WTC11 (cell line): ENCODE results near the gene SORT1. TPM values are rescaled to one million over a fixed set of nuclear protein-coding genes. Genes with fewer than 3 reads are reported as not detected.

Source experiments
- ATAC-seq: fragments of 200-7000 bp; cut with Tn5 transposase; 2 replicates; pipeline ENCODE4 v1.10.0; 2021; ENCODE audit warnings: mild to moderate bottlenecking, moderate library complexity
- CTCF ChIA-PET: fragments of 300-600 bp; sonication (Branson Sonifier 250); formaldehyde crosslinking; loops from one replicate; lab custom pipeline; 2021; ENCODE audit warnings: antibody characterized with exemption; lab: Charles Lee
- POLR2A ChIA-PET: fragments of 350-600 bp; sonication (Branson Sonifier 250); formaldehyde crosslinking; loops from one replicate; lab custom pipeline; 2021; ENCODE audit warnings: antibody characterized with exemption; lab: Charles Lee
- DNase-seq: peaks from one replicate; pipeline ENCODE4 v3.0.0; 2021; ENCODE audit warnings: low spot score
- H3K27ac Mint-ChIP-seq: 2 replicates; pipeline ENCODE4 v1.8.0; 2021; ENCODE audit warnings: mixed read lengths
- H3K27me3 Mint-ChIP-seq: 2 replicates; pipeline ENCODE4 v1.8.0; 2021; ENCODE audit warnings: low read depth, mild to moderate bottlenecking, moderate library complexity, mixed read lengths
- H3K36me3 Mint-ChIP-seq: 2 replicates; pipeline ENCODE4 v1.8.0; 2021; ENCODE audit warnings: mixed read lengths
- H3K4me1 Mint-ChIP-seq: 2 replicates; pipeline ENCODE4 v1.8.0; 2022; ENCODE audit warnings: mixed read lengths
- H3K4me3 Mint-ChIP-seq: 2 replicates; pipeline ENCODE4 v1.8.0; 2021; ENCODE audit warnings: mild to moderate bottlenecking, moderate library complexity, mixed read lengths
- H3K9me3 Mint-ChIP-seq: 2 replicates; pipeline ENCODE4 v1.8.0; 2021; ENCODE audit warnings: mixed read lengths
- ATF1 ChIP-seq: sonication (generic); formaldehyde crosslinking; IDR thresholded peaks from 2 replicates; pipeline ENCODE4 v1.8.1; 2023; ENCODE audit warnings: mild to moderate bottlenecking, moderate library complexity, missing genetic modification reagents
- EMX1 ChIP-seq: fragments of 250-450 bp; sonication (Bioruptor Pico); IDR thresholded peaks from 2 replicates; pipeline ENCODE4 v1.8.0; 2021; ENCODE audit warnings: mild to moderate bottlenecking
- FOXJ3 ChIP-seq: sonication (generic); formaldehyde crosslinking; IDR thresholded peaks from 2 replicates; pipeline ENCODE4 v1.9.0; 2021; ENCODE audit warnings: missing genetic modification reagents, mild to moderate bottlenecking, borderline replicate concordance
- GABPB1 ChIP-seq: sonication (generic); formaldehyde crosslinking; IDR thresholded peaks from 2 replicates; pipeline ENCODE4 v1.8.1; 2023; ENCODE audit warnings: mild to moderate bottlenecking, missing genetic modification reagents
- KAT7 ChIP-seq: sonication (generic); formaldehyde crosslinking; IDR thresholded peaks from 2 replicates; pipeline ENCODE4 v1.8.1; 2023; ENCODE audit warnings: missing genetic modification reagents, mild to moderate bottlenecking, borderline replicate concordance
- MYBL2 ChIP-seq: sonication (generic); formaldehyde crosslinking; IDR thresholded peaks from 2 replicates; pipeline ENCODE4 v1.8.1; 2023; ENCODE audit warnings: mild to moderate bottlenecking, moderate library complexity, missing genetic modification reagents
- NFATC4 ChIP-seq: fragments of 250-450 bp; sonication (Bioruptor Pico); IDR thresholded peaks from 2 replicates; pipeline ENCODE4 v1.9.0; 2021; ENCODE audit warnings: mild to moderate bottlenecking
- NR2C2 ChIP-seq: sonication (generic); formaldehyde crosslinking; IDR thresholded peaks from 2 replicates; pipeline ENCODE4 v1.8.0; 2022; ENCODE audit warnings: mild to moderate bottlenecking, missing genetic modification reagents
- OVOL2 ChIP-seq: fragments of 250-450 bp; sonication (Bioruptor Pico); IDR thresholded peaks from 2 replicates; pipeline ENCODE4 v1.9.0; 2021; ENCODE audit warnings: mild to moderate bottlenecking, borderline replicate concordance
- SMAD4 ChIP-seq: sonication (generic); formaldehyde crosslinking; IDR thresholded peaks from 2 replicates; pipeline ENCODE4 v1.8.0; 2022; ENCODE audit warnings: mild to moderate bottlenecking, missing genetic modification reagents
- SOX15 ChIP-seq: fragments of 250-450 bp; sonication (Bioruptor Pico); IDR thresholded peaks from 2 replicates; pipeline ENCODE4 v1.9.0; 2021; ENCODE audit warnings: mild to moderate bottlenecking
- TCF7 ChIP-seq: sonication (generic); formaldehyde crosslinking; IDR thresholded peaks from 2 replicates; pipeline ENCODE4 v1.8.0; 2022; ENCODE audit warnings: mild to moderate bottlenecking, low read depth, missing genetic modification reagents, moderate library complexity
- ZNF138 ChIP-seq: sonication (generic); formaldehyde crosslinking; conservative IDR thresholded peaks from 2 replicates; pipeline ENCODE4 v1.8.1; 2022; ENCODE audit warnings: mild to moderate bottlenecking, moderate library complexity, missing genetic modification reagents
- total RNA-seq: library from RNA; stranded (reverse); gene quantifications from 3 replicates; pipeline ENCODE4 v1.2.3, GENCODE V29; 2021
- TF ChIP-seq, protein P1 (sequence below): sonication (generic); formaldehyde crosslinking; IDR thresholded peaks from 2 replicates; pipeline ENCODE4 v1.8.1; 2023; ENCODE audit warnings: mild to moderate bottlenecking, missing genetic modification reagents, borderline replicate concordance
- TF ChIP-seq, protein P2 (sequence below): sonication (generic); formaldehyde crosslinking; IDR thresholded peaks from 2 replicates; pipeline ENCODE4 v1.8.0; 2023; ENCODE audit warnings: missing genetic modification reagents, mild to moderate bottlenecking, borderline replicate concordance
- TF ChIP-seq, protein P3 (sequence below): sonication (generic); formaldehyde crosslinking; IDR thresholded peaks from 2 replicates; pipeline ENCODE4 v1.8.1; 2023; ENCODE audit warnings: mild to moderate bottlenecking, missing genetic modification reagents
- TF ChIP-seq, protein P4 (sequence below): sonication (generic); formaldehyde crosslinking; IDR thresholded peaks from 2 replicates; pipeline ENCODE4 v1.8.1; 2023; ENCODE audit warnings: mild to moderate bottlenecking, missing genetic modification reagents, moderate library complexity
- TF ChIP-seq, protein P5 (sequence below): sonication (generic); formaldehyde crosslinking; IDR thresholded peaks from 2 replicates; pipeline ENCODE4 v1.8.1; 2023; ENCODE audit warnings: mild to moderate bottlenecking, missing genetic modification reagents
- TF ChIP-seq, protein P6 (sequence below): sonication (generic); formaldehyde crosslinking; IDR thresholded peaks from 2 replicates; pipeline ENCODE4 v1.8.0; 2022; ENCODE audit warnings: mild to moderate bottlenecking, missing genetic modification reagents
- TF ChIP-seq, protein P7 (sequence below): sonication (generic); formaldehyde crosslinking; IDR thresholded peaks from 2 replicates; pipeline ENCODE4 v1.8.0; 2022; ENCODE audit warnings: missing genetic modification reagents

The SORT1 gene
- total RNA-seq, 1 experiment from 2014 or later: 55.9 TPM

DNA sequence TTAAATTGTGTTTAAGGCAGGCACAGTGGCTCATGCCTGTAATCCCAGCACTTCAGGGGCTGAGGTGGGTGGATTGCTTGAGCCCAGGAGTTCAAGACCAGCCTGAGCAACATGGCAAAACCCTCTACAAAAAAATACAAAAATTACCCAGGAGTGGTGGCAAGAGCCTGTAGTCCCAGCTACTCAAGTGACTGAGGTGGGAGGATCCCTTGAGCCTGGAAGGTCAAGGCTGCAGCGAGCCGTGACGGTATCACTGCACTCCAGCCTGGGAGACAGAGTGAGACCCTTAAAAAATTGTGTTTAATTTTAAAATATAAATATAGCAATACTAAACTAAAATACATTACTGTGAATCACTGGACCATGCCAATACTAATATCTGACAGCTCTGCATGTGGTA lies 42.8 kb downstream of the SORT1 start:
- Mint-ChIP-seq H3K27me3 (no peaks in the 10 kb centered on the region), H3K4me1 (no peaks in the 10 kb centered on the region), H3K27ac (no peak overlapping the region), H3K4me3 (no peak overlapping the region), H3K36me3 (peaks cover 20% of the 10 kb centered on the region), H3K9me3 (no peaks in the 10 kb centered on the region)
- ATAC-seq: no peak
- ChIA-PET CTCF (interaction anchor here (1.0 to 2.7 kb wide), 6 partner anchors 43 to 91 kb away, joined by 3 to 23 read pairs (median 4); partner anchors contain the start of gene SORT1), POLR2A (interaction anchor here (1.0 kb wide), 1 partner anchor 154 kb away, joined by 3 read pairs; the partner anchor contains the start of gene AMIGO1)
- no peak for DNase-seq
- TF ChIP-seq, protein P1, sequence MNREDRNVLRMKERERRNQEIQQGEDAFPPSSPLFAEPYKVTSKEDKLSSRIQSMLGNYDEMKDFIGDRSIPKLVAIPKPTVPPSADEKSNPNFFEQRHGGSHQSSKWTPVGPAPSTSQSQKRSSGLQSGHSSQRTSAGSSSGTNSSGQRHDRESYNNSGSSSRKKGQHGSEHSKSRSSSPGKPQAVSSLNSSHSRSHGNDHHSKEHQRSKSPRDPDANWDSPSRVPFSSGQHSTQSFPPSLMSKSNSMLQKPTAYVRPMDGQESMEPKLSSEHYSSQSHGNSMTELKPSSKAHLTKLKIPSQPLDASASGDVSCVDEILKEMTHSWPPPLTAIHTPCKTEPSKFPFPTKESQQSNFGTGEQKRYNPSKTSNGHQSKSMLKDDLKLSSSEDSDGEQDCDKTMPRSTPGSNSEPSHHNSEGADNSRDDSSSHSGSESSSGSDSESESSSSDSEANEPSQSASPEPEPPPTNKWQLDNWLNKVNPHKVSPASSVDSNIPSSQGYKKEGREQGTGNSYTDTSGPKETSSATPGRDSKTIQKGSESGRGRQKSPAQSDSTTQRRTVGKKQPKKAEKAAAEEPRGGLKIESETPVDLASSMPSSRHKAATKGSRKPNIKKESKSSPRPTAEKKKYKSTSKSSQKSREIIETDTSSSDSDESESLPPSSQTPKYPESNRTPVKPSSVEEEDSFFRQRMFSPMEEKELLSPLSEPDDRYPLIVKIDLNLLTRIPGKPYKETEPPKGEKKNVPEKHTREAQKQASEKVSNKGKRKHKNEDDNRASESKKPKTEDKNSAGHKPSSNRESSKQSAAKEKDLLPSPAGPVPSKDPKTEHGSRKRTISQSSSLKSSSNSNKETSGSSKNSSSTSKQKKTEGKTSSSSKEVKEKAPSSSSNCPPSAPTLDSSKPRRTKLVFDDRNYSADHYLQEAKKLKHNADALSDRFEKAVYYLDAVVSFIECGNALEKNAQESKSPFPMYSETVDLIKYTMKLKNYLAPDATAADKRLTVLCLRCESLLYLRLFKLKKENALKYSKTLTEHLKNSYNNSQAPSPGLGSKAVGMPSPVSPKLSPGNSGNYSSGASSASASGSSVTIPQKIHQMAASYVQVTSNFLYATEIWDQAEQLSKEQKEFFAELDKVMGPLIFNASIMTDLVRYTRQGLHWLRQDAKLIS (CRISPR knock-in tag): no peak
- TF ChIP-seq SOX15 (CRISPR knock-in tag) (no peak), NFATC4 (CRISPR knock-in tag) (no peak), ATF1 (CRISPR knock-in tag) (no peak), MYBL2 (CRISPR knock-in tag) (no peak), NR2C2 (CRISPR knock-in tag) (no peak), TCF7 (CRISPR knock-in tag) (no peak), SMAD4 (CRISPR knock-in tag) (no peak), OVOL2 (CRISPR knock-in tag) (no peak), KAT7 (CRISPR knock-in tag) (no peak), FOXJ3 (no peak), ZNF138 (CRISPR knock-in tag) (no peak), GABPB1 (CRISPR knock-in tag) (no peak), EMX1 (no peak)
- TF ChIP-seq, protein P2, sequence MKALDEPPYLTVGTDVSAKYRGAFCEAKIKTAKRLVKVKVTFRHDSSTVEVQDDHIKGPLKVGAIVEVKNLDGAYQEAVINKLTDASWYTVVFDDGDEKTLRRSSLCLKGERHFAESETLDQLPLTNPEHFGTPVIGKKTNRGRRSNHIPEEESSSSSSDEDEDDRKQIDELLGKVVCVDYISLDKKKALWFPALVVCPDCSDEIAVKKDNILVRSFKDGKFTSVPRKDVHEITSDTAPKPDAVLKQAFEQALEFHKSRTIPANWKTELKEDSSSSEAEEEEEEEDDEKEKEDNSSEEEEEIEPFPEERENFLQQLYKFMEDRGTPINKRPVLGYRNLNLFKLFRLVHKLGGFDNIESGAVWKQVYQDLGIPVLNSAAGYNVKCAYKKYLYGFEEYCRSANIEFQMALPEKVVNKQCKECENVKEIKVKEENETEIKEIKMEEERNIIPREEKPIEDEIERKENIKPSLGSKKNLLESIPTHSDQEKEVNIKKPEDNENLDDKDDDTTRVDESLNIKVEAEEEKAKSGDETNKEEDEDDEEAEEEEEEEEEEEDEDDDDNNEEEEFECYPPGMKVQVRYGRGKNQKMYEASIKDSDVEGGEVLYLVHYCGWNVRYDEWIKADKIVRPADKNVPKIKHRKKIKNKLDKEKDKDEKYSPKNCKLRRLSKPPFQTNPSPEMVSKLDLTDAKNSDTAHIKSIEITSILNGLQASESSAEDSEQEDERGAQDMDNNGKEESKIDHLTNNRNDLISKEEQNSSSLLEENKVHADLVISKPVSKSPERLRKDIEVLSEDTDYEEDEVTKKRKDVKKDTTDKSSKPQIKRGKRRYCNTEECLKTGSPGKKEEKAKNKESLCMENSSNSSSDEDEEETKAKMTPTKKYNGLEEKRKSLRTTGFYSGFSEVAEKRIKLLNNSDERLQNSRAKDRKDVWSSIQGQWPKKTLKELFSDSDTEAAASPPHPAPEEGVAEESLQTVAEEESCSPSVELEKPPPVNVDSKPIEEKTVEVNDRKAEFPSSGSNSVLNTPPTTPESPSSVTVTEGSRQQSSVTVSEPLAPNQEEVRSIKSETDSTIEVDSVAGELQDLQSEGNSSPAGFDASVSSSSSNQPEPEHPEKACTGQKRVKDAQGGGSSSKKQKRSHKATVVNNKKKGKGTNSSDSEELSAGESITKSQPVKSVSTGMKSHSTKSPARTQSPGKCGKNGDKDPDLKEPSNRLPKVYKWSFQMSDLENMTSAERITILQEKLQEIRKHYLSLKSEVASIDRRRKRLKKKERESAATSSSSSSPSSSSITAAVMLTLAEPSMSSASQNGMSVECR (CRISPR knock-in tag): no peak
- TF ChIP-seq, protein P3, sequence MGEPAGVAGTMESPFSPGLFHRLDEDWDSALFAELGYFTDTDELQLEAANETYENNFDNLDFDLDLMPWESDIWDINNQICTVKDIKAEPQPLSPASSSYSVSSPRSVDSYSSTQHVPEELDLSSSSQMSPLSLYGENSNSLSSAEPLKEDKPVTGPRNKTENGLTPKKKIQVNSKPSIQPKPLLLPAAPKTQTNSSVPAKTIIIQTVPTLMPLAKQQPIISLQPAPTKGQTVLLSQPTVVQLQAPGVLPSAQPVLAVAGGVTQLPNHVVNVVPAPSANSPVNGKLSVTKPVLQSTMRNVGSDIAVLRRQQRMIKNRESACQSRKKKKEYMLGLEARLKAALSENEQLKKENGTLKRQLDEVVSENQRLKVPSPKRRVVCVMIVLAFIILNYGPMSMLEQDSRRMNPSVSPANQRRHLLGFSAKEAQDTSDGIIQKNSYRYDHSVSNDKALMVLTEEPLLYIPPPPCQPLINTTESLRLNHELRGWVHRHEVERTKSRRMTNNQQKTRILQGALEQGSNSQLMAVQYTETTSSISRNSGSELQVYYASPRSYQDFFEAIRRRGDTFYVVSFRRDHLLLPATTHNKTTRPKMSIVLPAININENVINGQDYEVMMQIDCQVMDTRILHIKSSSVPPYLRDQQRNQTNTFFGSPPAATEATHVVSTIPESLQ (CRISPR knock-in tag): no peak
- TF ChIP-seq, protein P4, sequence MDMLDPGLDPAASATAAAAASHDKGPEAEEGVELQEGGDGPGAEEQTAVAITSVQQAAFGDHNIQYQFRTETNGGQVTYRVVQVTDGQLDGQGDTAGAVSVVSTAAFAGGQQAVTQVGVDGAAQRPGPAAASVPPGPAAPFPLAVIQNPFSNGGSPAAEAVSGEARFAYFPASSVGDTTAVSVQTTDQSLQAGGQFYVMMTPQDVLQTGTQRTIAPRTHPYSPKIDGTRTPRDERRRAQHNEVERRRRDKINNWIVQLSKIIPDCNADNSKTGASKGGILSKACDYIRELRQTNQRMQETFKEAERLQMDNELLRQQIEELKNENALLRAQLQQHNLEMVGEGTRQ: no peak
- TF ChIP-seq, protein P5, sequence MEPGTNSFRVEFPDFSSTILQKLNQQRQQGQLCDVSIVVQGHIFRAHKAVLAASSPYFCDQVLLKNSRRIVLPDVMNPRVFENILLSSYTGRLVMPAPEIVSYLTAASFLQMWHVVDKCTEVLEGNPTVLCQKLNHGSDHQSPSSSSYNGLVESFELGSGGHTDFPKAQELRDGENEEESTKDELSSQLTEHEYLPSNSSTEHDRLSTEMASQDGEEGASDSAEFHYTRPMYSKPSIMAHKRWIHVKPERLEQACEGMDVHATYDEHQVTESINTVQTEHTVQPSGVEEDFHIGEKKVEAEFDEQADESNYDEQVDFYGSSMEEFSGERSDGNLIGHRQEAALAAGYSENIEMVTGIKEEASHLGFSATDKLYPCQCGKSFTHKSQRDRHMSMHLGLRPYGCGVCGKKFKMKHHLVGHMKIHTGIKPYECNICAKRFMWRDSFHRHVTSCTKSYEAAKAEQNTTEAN (CRISPR knock-in tag): no peak
- TF ChIP-seq, protein P6, sequence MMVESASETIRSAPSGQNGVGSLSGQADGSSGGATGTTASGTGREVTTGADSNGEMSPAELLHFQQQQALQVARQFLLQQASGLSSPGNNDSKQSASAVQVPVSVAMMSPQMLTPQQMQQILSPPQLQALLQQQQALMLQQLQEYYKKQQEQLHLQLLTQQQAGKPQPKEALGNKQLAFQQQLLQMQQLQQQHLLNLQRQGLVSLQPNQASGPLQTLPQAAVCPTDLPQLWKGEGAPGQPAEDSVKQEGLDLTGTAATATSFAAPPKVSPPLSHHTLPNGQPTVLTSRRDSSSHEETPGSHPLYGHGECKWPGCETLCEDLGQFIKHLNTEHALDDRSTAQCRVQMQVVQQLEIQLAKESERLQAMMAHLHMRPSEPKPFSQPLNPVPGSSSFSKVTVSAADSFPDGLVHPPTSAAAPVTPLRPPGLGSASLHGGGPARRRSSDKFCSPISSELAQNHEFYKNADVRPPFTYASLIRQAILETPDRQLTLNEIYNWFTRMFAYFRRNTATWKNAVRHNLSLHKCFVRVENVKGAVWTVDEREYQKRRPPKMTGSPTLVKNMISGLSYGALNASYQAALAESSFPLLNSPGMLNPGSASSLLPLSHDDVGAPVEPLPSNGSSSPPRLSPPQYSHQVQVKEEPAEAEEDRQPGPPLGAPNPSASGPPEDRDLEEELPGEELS: no peak
- TF ChIP-seq, protein P7, sequence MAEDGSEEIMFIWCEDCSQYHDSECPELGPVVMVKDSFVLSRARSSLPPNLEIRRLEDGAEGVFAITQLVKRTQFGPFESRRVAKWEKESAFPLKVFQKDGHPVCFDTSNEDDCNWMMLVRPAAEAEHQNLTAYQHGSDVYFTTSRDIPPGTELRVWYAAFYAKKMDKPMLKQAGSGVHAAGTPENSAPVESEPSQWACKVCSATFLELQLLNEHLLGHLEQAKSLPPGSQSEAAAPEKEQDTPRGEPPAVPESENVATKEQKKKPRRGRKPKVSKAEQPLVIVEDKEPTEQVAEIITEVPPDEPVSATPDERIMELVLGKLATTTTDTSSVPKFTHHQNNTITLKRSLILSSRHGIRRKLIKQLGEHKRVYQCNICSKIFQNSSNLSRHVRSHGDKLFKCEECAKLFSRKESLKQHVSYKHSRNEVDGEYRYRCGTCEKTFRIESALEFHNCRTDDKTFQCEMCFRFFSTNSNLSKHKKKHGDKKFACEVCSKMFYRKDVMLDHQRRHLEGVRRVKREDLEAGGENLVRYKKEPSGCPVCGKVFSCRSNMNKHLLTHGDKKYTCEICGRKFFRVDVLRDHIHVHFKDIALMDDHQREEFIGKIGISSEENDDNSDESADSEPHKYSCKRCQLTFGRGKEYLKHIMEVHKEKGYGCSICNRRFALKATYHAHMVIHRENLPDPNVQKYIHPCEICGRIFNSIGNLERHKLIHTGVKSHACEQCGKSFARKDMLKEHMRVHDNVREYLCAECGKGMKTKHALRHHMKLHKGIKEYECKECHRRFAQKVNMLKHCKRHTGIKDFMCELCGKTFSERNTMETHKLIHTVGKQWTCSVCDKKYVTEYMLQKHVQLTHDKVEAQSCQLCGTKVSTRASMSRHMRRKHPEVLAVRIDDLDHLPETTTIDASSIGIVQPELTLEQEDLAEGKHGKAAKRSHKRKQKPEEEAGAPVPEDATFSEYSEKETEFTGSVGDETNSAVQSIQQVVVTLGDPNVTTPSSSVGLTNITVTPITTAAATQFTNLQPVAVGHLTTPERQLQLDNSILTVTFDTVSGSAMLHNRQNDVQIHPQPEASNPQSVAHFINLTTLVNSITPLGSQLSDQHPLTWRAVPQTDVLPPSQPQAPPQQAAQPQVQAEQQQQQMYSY: no peak
